C4-2B (cell line): ENCODE results near the gene HES2.

ENCODE experiments used
- H3K27ac ChIP-seq: fragments of 450-650 bp; 2 replicates; pipeline ENCODE4 v1.5.1; 2017
- CTCF ChIP-seq: fragments of 450-650 bp; conservative IDR thresholded peaks from 2 replicates; pipeline ENCODE4 v1.5.1; 2017; ENCODE audit warnings: mild to moderate bottlenecking
- ZFX ChIP-seq: fragments of 450-650 bp; IDR thresholded peaks from 2 replicates; pipeline ENCODE4 v1.6.1; 2017

HES2 gene

GRCh38 chr1:6386371-6386949 lies 33.3 kb downstream of the HES2 start:
- no peak overlapping the region for H3K27ac ChIP-seq
- TF ChIP-seq ZFX (no peak), CTCF (no peak)

- TF ChIP-seq ZFX (no peak), CTCF (no peak)
- no peak overlapping the region for H3K27ac ChIP-seq
Measured at GRCh38 chr1:6385488-6386191, 34.1 kb downstream of the HES2 start.

DNA sequence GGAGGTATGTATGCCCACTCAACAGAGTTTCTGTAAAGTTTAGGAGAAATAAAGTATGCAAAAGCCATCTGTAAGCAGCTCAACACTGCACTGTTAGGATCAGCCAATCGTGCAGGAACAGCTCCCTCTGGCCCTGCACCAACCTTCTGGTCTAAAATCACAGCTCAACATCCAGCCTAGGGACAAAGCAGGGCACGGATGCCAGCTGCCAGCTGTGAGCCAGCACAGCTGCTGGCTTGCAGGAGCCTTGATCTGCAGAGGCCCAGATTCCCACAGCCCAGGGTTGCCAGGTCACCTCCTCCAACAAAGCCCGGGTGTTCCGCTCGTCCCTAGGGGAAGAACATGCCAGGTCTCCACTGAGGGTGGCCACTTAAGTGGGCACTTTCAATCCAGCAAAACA lies 34.8 kb downstream of the HES2 start:
- TF ChIP-seq ZFX (no peak), CTCF (no peak)
- no peak overlapping the region for H3K27ac ChIP-seq

GRCh38 chr1:6384135-6384534 lies 35.6 kb downstream of the HES2 start:
- H3K27ac ChIP-seq, result no peak overlapping the region

DNA sequence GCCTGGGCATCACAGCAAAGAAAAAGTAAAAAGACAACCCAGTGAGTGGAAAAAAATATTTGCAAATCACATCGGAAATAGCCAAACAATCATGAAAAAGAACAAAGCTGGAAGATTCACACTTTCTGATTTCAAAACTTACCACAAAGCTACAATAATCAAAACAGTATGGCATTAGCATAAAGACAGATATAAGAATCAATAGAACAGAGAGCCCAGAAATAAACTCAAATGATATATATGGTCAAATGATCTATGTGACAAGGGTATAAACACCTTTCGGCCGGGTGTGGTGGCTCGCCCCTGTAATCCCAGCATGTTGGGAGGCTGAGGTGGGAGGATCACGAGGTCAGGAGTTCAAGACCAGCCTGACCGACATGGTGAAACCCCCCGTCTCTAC lies 39.7 kb downstream of the HES2 start:
- H3K27ac ChIP-seq, result no peak overlapping the region
- TF ChIP-seq CTCF (no peak), ZFX (no peak)

More at GRCh38 chr1:6384135-6384534, 35.6 kb downstream of the HES2 start:
- TF ChIP-seq CTCF, result no peak
- no peak for TF ChIP-seq ZFX

GRCh38 chr1:6378096-6378746 lies 41.5 kb downstream of the HES2 start:
- no peak overlapping the region for H3K27ac ChIP-seq
- TF ChIP-seq CTCF, result no peak
